ENCODE data around the gene DDX39B.

- TF ChIP-seq POLR2A (IDR thresholded peaks at IDR 0.05) (no peak), CTCF (IDR thresholded peaks at IDR 0.05 in 4 of 5, conservative IDR thresholded peaks at IDR 0.05 in 1 of 5) (no peak)
Observed at GRCh38 chr6:31490115-31490873, 51.5 kb downstream of the DDX39B start.

Measured in gastrocnemius medialis (tissue), 4 donors.